GM18907 (cell line): ENCODE data around the gene CXCL9.
"Not testable (repeated sequence)": the region's sequence is repeated elsewhere in the genome, so short reads cannot be mapped to it uniquely, and the experiment has no call there.

Experiments
- ATAC-seq: cut with Tn5 transposase; IDR thresholded peaks from one replicate; pipeline ENCODE4 v1.9.1; 2021; ENCODE audit warnings: mild to moderate bottlenecking, moderate library complexity; ENCODE audit not compliant: unreplicated experiment

The CXCL9 gene

GRCh38 chr4:76013540-76013939, 6.2 kb upstream of the CXCL9 start:
- no peak for ATAC-seq

GRCh38 chr4:76012388-76012801, 5.1 kb upstream of the CXCL9 start:
- ATAC-seq = no peak

DNA sequence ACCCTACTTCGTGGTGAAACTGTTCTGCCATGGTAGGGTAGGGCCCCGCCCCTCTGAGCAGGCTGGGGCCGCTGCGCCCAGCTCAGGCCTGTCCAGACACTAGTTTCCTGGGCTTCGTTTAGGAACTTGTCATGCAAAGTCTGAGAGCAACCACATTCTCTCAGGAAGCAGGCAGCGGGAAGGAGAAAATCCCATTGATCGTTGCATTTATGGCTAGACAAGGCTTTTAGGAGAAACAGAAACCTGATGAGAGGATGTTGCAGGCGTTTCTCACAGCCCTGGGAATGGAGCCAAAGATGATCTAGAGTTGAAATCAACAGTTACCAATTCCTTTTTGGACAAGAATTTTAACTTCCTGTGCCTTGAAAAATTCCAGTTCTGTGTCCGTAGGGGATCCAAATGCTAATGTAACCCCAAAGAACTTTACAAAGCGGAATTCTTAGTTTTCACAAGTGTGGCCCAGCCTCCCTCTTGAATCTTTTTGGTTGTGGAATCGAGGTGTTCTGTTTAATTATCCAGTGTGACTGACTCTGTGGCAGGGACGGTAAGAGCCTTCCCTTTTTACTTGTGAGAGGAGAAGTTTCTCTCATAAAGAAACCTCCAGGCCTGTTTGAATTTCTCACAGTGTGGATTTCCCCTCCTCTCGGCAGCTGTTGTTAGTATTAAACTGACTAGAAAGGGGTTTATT, 4.5 kb upstream of the CXCL9 start:
- ATAC-seq = peak; percentile 56

GRCh38 chr4:76011018-76011670, 3.8 kb upstream of the CXCL9 start:
- no peak for ATAC-seq

DNA sequence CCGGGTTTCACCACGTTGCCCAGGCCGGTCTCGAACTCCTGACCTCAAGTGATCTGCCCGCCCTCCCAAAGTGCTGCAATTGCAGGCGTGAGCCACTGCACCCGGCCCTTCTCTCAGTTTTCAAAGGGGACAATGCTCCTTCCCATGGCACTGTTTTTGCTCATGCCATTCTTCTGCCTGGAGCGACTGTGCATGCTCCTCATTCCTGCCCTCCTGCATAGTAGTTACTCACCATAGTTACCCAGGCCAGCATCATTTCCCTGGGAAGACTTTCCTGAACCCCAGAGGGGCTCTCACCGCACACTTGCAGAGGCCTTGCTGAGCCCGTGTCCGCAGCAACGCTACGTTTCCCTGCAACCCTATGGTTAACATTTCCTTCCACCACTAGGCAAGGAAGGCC, 3.3 kb upstream of the CXCL9 start:
- no peak for ATAC-seq

GRCh38 chr4:76009311-76009710, 2.0 kb upstream of the CXCL9 start:
- ATAC-seq = no peak

- no peak for ATAC-seq
Measured at GRCh38 chr4:76003620-76004019, 3.7 kb downstream of the CXCL9 start.

DNA sequence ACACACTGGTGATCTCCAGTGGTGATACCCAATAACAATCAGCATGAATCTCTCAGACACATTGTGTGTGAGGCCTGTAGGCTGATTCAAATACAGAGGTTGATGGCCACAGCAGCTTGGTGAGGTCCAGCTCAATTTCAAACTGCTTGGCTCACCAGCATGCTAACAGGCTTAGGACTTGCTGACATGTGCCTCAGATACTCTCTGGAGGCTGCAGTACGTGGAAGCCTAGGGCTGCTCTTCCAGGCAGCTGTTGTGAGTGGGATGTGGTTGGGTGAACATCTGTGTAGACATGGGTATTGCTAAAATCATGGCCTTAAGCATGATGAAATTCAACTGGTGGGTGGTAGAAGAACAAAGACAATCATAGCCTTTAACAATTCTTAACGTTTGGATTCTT, 4.3 kb downstream of the CXCL9 start:
- no peak for ATAC-seq

DNA sequence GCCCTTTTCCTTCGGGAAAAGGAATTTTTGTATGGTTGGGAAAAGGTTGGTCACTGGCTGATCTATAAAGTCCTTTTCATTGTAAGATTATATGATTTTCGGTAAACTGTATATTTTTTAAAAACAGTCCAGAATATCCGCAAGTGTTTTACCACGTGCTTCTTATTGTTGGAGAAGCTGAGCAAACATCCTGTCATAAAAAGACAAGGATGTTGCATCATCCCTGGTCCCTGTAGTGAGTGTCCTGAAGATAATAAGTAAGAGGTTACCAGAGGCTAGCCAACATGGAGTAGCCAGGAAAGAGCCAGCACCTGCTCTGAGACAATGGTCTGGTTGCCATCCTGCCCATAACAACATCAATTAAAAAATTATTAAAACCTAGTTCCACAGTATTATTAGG, 5.1 kb downstream of the CXCL9 start:
- no peak for ATAC-seq

- no peak for ATAC-seq
Measured at GRCh38 chr4:76001700-76002099, 5.6 kb downstream of the CXCL9 start.

DNA sequence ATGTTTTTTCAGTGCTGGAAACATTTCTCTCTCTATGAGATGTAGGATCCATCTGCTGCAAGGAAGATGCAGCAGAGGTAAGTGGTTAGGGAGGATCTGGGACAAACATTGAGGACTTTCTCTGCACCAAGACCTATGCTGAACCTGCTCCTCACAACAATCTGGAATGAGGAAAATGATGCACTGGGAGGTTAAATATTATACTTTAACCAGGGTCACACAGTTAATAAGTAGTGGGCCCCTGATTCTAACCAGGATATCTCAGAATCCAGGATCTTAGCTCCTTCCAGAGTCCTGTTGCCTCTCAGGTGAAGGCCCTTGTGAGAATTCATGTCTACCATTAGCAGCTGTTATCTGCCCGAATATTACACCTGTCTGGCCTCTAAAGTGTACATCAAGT, 7.0 kb downstream of the CXCL9 start:
- no peak for ATAC-seq

GRCh38 chr4:75998525-75999147, 8.7 kb downstream of the CXCL9 start:
- not testable (repeated sequence) for ATAC-seq

DNA sequence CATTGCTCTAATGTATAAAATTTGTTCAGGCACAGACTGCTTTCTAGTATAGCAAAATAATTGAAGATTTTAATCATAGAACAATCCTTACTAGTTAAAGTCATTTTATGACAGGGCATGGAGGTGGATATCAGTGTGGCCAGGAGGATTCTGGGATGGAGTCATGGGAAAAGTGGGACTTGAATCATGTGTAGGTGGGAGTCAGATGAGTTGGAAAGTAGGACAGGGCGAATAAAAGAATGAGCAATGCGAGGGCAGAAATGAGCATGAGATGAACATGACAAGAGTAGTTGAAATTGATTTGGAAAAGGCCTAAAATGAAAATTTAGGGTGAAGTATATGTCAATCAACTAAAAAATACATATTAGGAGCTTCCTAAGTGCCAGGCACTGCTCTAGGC, 9.4 kb downstream of the CXCL9 start:
- ATAC-seq = no peak

DNA sequence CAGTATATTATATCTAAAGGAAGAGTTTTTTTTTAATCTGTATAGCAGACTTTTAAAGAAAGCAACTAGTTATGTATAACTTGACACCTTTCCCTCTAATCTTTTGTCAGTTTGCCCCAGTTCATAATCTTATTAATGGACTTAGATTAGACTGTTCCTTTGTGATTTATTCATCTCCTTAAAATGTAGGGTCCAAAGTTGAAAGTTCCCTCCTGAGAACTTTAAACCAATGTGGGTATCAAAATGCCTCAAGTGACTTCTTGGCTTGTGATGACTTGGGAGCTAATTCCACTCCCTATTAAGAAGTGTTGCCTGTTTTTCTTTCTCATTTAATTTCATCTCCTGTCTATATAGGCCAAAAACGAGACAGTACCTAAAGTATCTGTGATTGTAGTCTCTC, 10.2 kb downstream of the CXCL9 start:
- no peak for ATAC-seq

DNA sequence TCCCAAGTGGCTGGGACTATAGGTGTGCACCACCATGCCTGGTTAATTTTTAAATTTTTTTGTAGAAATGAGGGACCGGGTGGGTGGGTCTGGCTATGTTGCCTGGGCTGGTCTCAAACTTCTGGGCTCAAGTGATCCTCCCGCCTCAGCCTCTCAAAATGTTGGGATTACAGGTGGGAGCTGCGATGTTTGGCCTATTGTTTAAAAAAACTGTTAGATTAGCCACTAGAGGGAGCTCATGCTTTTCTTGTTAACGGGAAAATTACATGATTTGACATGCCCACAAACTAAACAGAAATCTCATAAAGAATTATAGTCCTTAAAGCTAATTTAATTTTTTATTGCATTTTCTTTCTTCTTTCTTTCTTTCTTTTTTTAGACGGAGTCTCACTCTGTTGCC, 11.6 kb downstream of the CXCL9 start:
- ATAC-seq = no peak

DNA sequence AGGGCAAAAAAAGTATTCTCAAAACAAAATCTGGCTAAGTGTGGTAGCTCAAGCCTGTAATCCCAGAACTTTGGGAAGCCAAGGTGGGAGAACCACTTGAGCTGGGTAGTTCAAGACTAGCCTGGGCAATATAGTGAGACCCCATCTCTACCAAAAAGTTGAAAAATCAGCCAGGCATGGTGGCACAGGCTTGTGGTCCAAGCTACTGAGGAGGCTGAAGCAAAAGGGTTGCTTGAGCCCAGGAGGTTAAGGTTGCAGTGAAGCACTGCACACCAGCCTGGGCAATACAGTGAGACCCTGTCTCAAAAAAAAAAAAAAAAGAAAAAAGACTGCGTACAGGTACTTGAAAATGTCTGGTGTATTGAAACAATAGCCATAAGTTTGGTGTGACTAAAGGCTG, 14.8 kb downstream of the CXCL9 start:
- no peak for ATAC-seq

DNA sequence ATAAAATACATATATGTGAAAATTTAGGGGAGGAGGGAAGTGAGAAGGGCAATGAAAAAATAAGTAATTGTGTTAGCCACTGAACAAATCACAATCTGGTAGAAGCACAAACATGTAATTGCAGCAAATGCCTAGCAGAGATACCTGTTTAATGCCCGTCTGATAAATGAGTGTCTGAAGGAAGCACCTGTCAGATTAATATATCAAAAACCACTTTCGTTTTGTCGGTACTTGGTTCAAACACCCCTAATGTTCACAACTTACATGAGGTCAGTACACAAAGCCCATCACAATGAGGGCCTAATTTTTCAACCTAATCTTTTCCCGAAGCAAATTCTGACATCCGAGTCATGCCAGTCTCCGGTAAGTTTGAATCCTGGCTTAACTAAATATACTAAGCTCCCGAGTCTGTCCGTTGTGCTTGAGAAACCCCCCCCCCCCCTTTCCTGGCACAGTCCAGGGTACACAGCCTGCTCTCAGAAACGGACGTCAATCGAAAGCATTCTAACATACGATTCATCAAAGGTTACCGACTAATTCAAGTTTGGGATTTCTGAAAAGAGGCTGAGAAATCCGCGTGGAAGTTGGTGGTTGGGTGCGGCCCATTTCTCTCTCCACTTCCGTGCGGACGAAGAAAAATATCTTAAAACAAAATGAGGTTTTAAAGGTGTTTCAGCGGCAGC, 17.3 kb downstream of the CXCL9 start:
- ATAC-seq = peak; percentile 4

DNA sequence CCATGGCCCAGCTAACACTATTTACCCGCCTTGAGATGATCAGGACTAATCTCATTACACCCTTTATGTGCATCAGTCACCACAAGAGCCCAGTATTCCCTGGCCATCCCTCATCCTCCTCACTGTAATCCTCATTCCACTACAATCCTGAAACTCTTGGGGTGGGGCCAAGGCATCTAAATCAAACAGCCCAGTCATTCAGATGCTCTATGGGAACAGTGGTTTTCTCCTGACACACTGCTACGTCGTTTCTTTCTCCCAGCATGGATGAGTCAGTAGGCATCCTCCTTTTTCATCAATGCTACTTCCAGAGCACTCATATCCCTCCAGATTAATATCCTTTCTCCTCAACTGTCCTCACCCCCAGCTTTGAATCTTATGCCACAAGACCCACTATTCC, 22.2 kb downstream of the CXCL9 start:
- ATAC-seq = no peak

DNA sequence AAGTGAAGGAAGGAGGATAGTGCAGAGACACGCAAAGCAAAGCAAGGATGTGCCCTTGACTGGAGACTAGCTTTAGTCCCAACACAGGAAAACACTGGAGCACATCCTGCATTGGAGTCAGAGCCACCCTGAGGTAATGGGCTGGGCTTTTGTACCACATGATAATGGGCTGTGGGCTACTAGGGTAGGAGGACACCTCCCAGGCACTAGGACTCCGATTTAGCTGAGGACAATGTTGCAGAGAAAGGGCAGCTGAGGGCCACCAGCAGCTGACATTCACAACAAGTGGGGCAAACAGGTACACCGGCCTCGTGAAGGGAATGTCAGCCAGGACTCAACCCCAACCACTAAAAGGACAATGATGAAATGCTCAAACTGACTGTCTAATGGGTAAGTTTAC, 26.7 kb downstream of the CXCL9 start:
- ATAC-seq = no peak

DNA sequence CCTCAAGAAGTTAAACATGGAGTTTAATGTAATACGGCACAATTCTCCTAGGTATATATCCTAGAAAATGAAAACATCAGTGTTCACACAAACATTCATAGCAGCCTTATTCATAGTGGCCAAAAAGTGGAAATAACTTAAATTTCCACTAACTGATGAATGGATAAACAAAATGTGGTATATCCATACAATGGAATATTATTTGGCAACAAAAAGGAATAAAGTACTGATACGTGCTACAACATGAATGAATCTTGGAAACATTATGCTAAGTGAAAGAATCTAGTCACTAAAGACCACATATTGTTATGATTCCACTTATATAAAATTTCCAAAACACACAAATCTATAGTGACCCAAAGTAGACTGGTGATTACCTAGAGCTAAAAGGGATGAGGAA, 31.1 kb downstream of the CXCL9 start:
- ATAC-seq = no peak

GRCh38 chr4:75973766-75974165, 33.5 kb downstream of the CXCL9 start:
- ATAC-seq = no peak

- no peak for ATAC-seq
Measured at GRCh38 chr4:75968084-75968483, 39.2 kb downstream of the CXCL9 start.
